Activated CD4-positive, alpha-beta T cell treated with anti-CD3 and anti-CD28 coated beads, Interleukin-2, amount 50 U/mL, for 4 hours (primary cell): ENCODE results near the gene EP400.
"Not testable (repeated sequence)": the region's sequence is repeated elsewhere in the genome, so short reads cannot be mapped to it uniquely, and the experiment has no call there.

ENCODE experiments used
- DNase-seq, 2 experiments: peaks; one replicate each; pipeline ENCODE4 v3.0.0-alpha.2; 2020

Gene EP400

DNA sequence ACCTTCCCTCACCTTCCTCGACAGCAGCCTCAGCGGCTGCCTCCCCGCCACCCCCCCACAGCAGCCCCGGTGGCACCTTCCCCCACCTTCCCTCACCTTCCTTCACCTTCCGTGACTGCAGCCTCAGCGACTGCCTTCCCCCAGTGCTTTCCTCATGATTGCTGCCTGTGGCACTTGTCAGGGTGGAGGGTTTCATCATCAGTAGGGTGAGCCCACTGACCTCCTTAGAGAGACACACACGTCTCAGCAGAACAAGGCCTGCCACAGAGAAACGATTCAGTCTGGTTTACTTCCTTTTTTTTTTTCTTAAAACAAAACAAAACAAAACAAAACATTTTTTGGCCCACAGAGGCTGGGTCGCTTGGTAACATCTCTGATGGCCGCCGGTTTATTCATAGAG, 75.0 kb downstream of the EP400 start:
- no peak for DNase-seq

DNA sequence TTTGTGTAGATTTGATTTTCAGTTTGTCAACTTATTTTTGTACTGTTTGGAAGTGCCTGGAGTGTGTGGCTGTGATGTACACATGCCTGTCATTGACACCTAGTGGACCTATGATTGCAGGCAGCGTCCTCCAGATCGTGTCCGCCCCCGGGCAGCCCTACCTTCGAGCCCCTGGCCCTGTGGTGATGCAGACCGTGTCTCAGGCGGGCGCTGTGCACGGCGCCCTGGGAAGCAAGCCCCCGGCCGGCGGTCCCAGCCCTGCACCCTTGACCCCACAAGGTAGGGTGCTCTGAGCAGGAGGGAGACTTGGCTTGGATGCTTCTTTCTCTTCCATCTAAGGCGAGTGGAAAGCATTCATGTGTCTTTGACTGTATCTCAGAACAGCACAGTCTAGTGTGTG, 75.8 kb downstream of the EP400 start:
- no peak for DNase-seq

DNA sequence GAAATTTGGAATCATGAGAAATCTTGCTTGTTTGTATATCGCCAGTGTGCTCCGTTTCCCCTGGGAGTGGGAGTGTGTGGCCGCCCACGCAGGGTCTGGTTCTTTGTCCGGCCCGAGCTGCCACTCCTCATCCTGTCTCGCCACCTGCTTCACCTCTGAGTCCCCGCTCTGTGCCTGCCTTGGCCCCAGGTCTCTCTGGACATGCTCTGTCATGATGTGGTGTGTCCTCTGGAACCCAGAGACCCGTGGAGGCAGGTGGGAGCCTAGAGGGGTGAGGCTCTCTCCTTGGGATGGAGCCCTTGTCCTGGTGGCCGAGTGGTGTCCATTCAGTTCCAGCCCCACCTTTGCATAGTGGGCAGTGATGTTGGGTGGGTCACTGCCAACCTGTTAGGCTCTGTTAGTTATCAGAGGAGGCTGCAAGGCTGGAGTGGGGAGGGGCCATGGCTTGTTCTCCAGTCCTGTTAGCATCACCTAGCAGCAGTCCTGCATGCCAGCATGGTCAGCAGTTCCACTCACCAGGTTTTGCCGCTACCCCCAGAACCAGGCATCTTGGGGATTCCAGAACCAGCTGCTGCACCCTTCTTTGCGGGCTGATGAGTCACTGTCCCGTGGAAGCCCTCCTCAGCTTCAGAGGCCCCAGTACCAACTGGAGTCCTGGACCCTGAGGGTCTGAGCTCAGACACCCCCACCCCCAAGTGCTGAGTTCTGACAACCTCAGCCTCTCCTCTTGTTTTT, 76.5 kb downstream of the EP400 start:
- no peak for DNase-seq

DNA sequence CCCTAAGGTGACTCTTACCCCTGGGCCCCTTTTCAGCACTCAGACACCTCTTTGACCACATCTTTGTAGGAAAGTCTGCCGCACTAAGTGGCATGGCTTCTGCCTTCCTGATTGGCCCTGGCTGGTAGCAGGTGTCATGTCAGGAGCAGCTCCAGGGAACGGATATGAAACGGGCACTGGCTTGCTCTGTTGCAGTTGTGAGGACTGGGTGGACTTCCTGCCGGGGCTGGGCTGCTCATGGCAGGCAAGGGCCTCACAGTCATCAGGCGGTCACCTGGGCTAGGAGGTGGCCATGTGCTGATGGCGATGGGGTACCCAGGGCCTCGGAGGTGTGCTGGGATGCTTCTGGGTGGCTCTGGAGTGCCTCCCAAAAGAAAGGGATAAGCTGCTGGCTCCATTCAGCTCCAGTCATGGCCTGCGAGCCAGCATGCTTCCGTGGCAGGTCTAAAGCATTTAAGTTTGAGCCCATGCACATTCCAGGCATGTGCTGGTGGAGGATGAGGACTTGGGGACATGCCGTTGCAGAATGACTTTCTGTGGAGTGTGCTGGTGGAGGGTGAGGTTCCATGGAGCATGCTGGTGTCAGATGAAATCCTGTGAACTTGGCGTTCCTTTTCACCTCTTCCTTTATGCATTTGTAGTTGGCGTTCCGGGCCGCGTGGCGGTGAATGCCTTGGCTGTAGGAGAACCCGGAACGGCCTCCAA, 77.2 kb downstream of the EP400 start:
- DNase-seq: no peak

DNA sequence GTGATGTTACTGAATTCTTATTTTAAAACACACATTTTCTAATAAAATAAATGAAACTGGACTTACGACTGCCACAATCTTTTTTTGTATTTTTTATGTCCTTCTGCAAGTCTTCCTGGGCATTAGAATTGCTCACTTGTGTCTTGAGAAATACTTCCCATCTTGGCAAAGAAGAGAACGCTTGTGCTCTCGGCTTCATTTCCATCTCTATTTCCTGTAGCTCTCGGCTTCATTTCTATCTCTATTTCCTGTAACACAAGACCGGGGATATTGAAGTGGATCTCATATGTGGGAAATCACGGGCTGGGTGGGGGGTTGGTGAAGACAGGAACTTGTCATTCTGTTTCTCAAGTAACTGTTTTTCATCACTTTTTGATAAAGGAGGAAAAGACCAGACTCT, 77.9 kb downstream of the EP400 start:
- DNase-seq: no peak

DNA sequence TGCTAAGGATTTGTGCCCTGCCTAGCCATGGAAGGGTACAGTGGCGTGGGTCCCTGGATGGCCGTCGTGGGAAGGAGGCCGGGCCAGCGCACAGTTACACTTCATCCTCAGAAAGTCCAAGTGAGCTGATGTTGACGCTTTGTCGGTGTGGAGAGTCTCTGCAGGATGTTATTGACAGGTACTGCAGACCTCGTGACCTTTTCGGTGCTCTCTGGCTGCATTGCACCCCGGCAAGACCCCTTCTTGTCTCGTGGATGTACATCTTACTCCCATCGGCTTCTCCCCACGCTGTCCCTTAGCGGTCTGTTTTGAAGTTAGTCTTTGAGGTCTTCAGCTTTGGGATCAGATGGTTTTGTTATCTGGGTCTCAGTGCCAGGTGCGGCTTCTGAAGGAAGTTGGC, 78.4 kb downstream of the EP400 start:
- DNase-seq: no peak

DNA sequence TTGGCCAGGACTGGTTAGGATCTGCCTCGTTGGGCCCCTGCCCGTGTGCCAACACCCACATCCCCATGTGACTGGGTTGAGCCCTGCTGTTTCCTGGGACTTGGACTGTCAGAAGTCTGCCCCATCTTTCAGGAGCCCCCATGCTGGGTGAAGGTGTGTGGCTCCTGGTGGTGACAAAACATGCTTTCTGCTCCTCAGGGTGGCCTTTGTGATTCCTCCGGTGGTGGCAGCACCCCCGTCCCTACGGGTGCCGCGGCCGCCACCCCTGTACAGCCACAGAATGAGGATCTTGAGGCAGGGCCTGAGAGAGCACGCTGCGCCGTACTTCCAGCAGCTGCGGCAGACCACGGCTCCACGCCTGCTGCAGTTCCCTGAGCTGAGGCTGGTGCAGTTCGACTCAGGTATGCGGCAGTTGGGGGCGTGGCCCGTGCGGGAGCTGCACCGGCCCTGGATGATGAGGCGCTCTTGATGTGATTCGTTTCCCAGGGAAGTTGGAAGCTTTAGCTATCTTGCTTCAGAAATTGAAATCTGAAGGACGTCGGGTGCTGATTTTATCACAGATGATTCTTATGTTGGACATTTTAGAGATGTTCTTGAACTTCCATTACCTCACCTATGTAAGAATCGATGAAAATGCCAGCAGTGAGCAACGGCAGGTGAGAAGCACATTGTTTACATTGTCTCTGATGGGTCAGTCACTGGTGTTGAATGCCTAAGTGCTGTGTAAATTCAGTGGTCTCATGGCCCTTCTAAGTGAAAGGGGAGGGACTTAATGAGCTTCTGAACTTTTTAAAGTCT, 80.0 kb downstream of the EP400 start:
- no peak for DNase-seq

DNA sequence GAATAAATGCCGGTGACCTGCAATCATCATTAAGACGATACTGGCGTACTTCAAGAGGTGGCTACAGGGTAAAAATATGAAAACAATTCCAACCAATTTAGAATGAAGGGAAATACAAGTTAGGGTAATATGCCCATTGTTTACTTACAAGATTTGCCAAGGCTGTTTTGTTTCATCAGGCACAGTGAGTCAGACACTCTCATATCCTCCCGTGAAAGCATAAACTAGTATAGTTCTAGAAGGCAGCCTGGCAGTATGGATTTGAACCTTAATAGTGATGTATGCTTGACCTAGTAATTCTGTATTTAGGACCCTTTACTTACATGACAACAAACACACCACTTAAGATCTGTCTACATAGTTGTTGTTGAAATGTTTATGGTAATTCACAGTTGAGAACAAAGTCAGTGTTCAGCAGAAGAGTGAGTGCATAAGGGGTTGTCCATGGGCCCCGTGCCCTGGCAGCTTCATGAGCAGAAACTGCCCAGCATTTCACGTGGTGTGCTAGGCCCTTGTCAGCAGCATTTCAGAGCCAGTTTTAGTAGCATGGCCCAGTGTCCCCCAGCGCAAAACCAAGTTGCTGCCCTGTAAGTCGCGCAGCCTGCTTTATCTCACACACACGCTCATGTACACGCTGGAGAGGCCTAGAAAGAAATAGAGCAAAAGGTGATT, 80.8 kb downstream of the EP400 start:
- DNase-seq: no peak

DNA sequence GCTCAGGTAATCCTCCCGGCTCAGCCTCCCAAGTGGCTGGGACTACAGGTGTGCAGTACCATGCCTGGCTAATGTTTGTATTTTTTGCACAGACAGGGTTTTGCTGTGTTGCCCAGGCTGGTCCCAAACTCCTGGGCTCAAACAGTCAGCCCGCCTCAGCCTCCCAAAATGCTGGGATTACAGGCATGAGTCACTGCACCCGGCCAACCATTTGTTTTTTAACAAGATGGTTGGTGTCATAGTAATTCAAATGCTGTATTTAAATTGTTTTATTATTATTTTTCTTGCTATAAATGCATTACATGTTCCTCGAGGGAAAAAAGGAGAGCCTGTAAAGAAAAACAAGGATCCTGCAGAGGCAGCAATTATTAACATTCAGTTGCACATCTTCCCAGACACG, 83.9 kb downstream of the EP400 start:
- no peak for DNase-seq

DNA sequence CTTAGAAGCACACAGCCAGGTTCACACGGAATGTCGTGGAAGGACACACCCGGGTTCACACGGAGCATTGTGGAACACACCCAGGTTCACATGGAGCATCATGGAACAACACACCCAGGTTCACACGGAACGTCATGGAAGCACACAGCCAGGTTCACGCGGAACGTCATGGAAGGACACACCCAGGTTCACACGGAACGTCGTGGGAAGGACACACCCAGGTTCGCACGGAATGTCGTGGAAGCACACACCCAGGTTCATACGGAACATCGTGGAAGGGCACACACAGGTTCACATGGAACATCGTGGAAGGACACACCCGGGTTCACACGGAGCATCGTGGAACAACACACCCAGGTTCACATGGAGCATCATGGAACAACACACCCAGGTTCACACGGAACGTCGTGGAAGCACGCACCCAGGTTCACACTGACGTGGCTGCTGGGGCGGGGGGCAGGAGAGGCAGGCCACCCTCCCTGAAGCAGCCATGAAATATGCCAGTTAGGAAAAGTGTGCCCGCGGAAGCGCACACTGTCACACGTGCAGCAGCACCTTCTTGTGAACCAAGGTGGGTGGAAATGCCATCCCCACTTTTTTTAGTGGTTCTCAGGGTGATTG, 86.4 kb downstream of the EP400 start:
- DNase-seq: no peak

DNA sequence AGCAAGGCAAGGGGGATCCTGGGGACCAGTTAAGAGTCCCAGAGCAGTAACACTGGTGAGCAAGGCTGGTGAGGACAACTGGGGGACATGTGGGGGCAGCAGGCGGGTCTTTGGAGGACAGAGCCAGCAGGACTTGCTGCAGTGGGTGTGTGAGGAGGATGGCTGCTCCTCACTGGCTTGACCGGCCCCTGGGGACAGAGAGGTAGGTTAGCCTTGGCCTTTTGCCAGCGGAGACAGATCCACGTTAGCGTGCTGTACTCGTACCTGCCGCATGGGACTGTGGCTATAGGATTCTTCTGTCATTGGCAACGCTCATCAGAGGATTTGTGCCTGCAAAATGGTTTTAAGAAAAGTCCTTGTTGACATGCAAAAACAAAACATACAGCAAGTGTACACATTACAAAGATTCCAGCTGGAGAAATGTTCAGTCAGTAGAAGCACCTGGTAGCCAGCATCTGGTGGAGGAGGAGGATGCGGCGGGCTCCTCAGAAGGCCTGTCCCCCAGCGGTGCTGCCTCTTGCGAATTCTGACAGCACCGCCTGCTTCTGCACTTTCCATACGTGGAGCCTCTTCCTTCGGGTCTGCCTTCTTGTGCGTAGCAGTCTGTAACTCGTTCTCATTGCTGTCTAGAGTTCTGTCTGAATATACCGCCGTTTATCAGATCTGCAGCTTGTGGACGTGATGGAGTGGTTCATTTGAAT, 91.3 kb downstream of the EP400 start:
- no peak for DNase-seq

DNA sequence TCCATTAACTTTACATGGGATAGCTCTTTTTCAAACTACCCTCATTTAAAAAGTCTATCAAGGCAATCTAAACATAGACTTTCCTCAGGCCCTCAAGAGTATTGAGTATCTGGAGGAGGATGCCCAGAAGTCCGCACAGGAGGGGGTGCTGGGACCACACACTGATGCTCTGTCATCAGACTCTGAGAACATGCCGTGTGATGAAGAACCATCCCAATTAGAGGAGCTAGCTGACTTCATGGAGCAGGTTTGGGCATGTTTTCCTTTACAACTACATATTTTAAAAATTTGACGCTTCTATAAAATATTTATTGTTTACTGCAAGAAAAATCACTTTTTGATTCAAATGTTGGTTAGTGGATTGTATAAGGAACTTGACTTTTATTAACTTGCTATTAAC, 93.5 kb downstream of the EP400 start:
- DNase-seq: no peak

DNA sequence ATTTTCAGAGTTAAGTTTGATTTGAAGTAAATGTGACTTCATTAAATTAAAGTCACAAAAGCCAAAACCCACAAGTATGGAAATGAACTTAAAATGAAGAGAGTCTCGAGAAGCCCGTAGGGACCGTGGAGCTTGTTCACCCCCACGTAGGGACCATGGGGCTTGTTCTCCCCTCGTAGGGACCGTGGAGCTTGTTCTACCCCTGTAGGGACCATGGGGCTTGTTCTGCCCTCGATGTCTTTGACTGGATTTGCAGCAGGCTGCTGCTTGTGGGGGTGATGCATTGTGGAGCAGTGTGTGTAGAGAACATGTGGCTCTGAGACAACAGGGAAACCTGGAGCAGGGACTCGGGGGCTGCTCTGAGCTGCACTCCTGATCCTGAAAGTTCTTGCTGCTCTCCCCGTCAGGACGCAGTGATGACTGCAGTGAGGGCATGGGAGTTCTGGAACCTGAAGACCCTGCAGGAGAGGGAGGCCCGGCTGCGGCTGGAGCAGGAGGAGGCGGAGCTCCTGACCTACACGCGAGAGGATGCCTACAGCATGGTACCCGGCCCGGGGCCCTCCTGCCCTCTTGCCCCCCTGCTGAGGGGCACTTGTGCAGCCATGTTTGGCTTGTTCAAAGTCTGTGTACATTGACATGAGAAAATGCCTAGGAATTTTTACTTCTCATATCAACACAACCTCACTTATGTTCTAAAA, 94.2 kb downstream of the EP400 start:
- DNase-seq: no peak

DNA sequence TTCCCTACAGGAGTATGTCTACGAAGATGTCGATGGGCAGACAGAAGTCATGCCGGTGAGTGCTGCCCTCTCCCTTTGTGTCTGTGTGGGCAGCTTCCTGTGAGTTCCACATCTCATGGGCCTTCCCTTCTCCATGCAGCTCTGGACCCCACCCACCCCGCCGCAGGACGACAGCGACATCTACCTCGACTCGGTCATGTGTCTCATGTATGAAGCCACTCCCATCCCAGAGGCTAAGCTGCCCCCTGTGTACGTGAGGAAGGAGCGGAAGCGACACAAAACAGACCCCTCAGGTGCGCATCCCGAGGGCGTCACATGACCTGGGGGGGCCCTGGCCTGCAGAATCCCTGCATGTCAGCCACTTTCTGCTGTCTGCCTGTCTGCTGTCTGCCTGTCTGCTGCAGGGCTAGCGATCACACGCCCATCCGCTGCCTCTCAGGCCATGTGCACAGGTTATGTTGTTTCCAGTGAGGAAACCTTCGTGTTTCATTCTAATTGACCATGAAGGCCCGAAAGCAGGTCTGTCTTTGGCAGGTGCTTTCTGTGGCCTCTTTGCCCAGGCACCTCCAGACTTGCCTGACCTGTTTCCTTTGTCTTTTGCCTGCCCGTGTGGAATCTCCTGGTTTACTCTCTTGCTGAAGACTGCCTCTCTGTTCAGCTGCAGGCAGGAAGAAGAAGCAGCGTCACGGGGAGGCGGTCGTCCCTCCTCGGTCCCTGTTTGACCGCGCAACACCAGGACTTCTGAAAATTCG, 95.1 kb downstream of the EP400 start:
- no peak for DNase-seq

DNA sequence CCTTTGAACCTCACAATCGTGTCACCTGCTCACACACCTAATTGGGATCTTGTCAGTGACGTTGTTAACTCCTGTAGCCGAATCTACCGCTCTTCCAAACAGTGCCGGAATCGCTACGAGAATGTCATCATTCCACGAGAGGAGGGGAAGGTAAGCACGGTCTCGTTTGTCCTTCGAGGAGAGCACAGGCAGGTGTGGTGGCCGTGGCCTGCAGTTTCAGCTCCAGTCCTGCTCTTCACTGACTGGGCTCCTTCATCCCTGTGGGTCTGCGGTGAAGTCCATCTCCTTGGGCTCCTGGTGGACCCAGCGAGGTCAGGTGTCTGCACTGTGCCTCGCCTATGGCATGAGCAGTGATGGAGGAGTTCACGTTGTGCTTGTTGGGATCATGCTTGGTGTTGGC, 96.0 kb downstream of the EP400 start:
- DNase-seq: no peak

DNA sequence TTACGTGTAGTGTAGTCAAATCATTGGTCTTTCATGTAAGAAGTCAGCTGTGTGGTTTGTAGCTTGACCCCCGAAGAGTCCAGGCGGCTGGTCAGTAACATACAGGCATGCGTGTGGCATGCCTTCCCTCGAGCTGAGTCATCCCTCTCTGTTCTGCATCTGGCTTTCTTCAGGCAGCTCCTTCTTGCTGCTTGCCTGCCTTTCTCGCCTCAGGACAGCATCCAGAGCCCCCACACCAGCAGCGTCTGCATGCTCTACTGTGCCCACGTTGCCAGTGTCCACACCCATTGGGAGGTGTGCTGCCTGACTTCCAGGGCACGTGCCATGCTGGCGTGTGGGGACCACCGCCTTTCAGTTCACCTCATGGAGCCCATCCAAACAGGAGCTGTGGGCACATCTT, 96.8 kb downstream of the EP400 start:
- DNase-seq: no peak

DNA sequence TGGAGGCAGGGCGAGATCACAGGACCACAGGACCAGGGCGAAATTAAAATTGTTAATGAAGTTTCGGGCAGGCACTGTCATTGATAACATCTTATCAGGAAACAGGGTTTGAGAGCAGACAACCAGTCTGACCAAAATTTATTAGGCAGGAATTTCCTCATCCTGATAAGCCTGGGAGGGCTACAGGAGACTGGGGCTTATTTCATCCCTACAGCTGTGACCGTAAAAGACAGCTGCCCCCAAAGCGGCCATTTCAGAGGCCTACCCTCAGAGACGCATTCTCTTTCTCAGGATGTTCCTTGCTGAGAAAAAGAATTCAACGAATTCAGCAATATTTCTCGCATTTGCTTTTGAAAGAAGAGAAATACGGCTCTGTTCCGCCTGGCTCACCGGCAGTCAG, 97.9 kb downstream of the EP400 start:
- DNase-seq: not testable (repeated sequence)

DNA sequence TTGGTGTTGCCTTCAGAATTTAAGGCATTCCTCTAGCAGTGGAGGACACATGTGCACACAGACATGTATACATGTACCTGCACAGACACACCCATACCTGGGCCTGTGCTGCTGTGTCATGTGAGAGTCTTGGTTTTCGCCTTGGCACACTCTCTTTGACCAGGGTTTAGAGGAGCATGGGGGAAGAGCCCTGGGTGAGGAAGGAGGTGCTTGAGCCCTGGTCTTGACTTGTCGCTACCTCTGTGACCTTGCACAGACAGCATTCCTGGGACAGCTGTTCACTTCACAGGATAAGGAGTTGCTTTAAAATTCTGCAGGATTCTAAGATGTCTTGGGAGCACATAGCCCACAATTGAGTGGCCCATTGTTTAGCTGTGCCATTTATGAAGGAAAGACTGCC, 99.7 kb downstream of the EP400 start:
- no peak for DNase-seq

DNA sequence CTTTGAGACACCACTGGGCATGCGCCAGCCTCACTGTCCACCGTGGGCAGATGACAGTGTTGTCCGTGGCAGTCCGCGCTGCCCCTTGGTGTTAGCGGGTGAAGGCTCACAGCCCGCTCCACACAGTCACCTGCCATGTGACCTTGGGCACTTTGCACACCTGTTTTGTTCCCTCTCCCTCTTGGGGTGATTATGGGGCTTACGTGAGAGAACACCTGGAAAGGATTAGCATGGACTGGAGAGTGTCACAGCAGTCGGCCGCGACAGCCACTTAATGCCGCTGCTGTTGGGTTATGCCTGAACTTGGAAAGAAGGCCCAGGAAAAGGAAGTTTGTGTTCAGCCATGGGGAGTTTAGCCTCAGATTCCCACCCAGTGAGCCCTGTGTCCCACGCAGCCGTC, 100.1 kb downstream of the EP400 start:
- no peak for DNase-seq

DNA sequence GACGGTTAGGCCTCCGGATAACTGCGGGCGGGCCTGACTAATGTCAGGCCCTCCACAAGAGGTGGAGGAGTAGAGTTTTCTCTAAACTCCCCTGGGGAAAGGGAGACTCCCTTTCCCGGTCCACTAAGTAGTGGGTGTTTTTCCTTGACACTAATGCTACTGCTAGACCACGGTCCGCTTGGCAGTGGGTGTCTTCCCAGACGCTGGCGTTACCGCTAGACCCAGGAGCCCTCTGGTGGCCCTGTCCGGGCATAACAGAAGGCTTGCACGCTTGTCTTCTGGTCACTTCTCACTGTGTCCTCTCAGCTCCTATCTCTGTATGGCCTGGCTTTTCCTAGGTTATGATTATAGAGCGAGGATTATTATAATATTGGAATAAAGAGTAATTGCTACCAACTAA, 102.0 kb downstream of the EP400 start:
- DNase-seq: not testable (repeated sequence)
